HepG2 (cell line): Measurements from ENCODE around the gene CLEC9A. TPM values are rescaled to one million over a fixed set of nuclear protein-coding genes. Genes with fewer than 3 reads are reported as not detected.

Source experiments
- ATAC-seq: fragments of 200-7000 bp; cut with Tn5 transposase; 3 replicates; pipeline ENCODE4 v1.9.1; 2020; ENCODE audit warnings: mild to moderate bottlenecking, moderate library complexity
- BruUV-seq: library from RNA; stranded (reverse); fragments of 400-500 nt; replicated peaks from 2 replicates; lab custom pipeline; 2021; lab: Mats Ljungman, UMichigan
- CTCF ChIA-PET: fragments of 300-600 bp; formaldehyde crosslinking; extraction: SDS; loops from one replicate; lab custom pipeline; 2021; ENCODE audit warnings: low total read pairs, inconsistent platforms, low intra/inter-chr PET ratio; lab: Yijun Ruan, JAX
- POLR2A ChIA-PET: fragments of 350-600 bp; sonication (Branson Sonifier 250); formaldehyde crosslinking; loops from one replicate; lab custom pipeline; 2020; ENCODE audit warnings: antibody characterized with exemption, inconsistent platforms; lab: Yijun Ruan, JAX
- DNase-seq: peaks from one replicate; pipeline ENCODE4 v3.0.0-alpha.2; 2015; ENCODE audit warnings: low spot score
- FAIRE-seq: peaks from 3 replicates; lab custom pipeline; 2011; peaks lifted over from hg19 to GRCh38; lab: Jason Lieb, UNC
- H2AFZ ChIP-seq: one replicate; pipeline ENCODE4 v1.6.1; 2011; ENCODE audit warnings: low read length, inconsistent platforms
- H3K27ac ChIP-seq: fragments of 300-600 bp; 3 replicates; pipeline ENCODE4 v1.8.0; 2011; ENCODE audit warnings: mixed run types, mild to moderate bottlenecking, mixed read lengths, low read length, inconsistent platforms; ENCODE audit not compliant: insufficient read depth; ENCODE audit errors: extremely low read length
- H3K27me3 ChIP-seq, 2 experiments: fragments of 200-600 bp in 1 of 2; 2 replicates in 1 of 2; 3 replicates in 1 of 2; pipeline versions ENCODE4 v1.6.0 to v1.8.0; 2011; ENCODE audit warnings: low read length in 2 of 2, mild to moderate bottlenecking in 2 of 2, moderate library complexity in 2 of 2, inconsistent platforms in 1 of 2; ENCODE audit not compliant: insufficient read depth in 2 of 2, control insufficient read depth in 1 of 2
- H3K36me3 ChIP-seq, 2 experiments: fragments of 200-600 bp in 1 of 2; replicated peaks in 1 of 2; 2 replicates in 1 of 2; 3 replicates in 1 of 2; pipeline versions ENCODE4 v1.5.1 to v1.8.0; 2011; ENCODE audit warnings: low read length in 2 of 2, inconsistent platforms in 1 of 2; ENCODE audit not compliant: insufficient read depth in 2 of 2, control insufficient read depth in 1 of 2
- H3K4me1 ChIP-seq: 2 replicates; pipeline ENCODE4 v1.5.1; 2012; ENCODE audit warnings: low read length, inconsistent platforms; ENCODE audit not compliant: insufficient read depth
- H3K4me2 ChIP-seq: 2 replicates; pipeline ENCODE4 v1.6.0; 2011; ENCODE audit warnings: low read depth, low read length, inconsistent platforms
- H3K4me3 ChIP-seq, 3 experiments: fragments of 200-600 bp in 1 of 3; sonication (generic), shearing (Covaris generic) in 1 of 3; replicated peaks in 1 of 3; 2 replicates each; pipeline ENCODE4 v1.5.1; 2011 to 2016; ENCODE audit warnings: low read length in 3 of 3, inconsistent platforms in 2 of 3, low read depth in 2 of 3, mild to moderate bottlenecking in 2 of 3, control low read depth in 1 of 3, mixed read lengths in 1 of 3; ENCODE audit not compliant: insufficient read depth in 1 of 3
- H3K79me2 ChIP-seq: one replicate; pipeline ENCODE4 v1.6.1; 2011; ENCODE audit warnings: low read length, inconsistent platforms; ENCODE audit not compliant: insufficient read depth
- H3K9ac ChIP-seq: 2 replicates; pipeline ENCODE4 v1.6.0; 2011; ENCODE audit warnings: mild to moderate bottlenecking, low read depth, low read length, inconsistent platforms; ENCODE audit not compliant: insufficient read depth
- H3K9me3 ChIP-seq: 2 replicates; pipeline ENCODE4 v1.5.1; 2012; ENCODE audit warnings: mild to moderate bottlenecking, low read length
- H4K20me1 ChIP-seq: 2 replicates; pipeline ENCODE4 v1.6.0; 2011; ENCODE audit warnings: inconsistent platforms, mild to moderate bottlenecking, low read length, moderate library complexity; ENCODE audit not compliant: insufficient read depth
- ARID3A ChIP-seq: IDR thresholded peaks from 2 replicates; pipeline ENCODE4 v1.6.1; 2012; ENCODE audit warnings: low read depth, low read length, improper control_type of control experiment
- HHEX ChIP-seq: IDR thresholded peaks from 2 replicates; pipeline ENCODE4 v1.6.1; 2016; ENCODE audit warnings: control low read depth
- ISL2 ChIP-seq: sonication (generic); formaldehyde crosslinking; IDR thresholded peaks from 2 replicates; pipeline ENCODE4 v1.5.0; 2020; ENCODE audit warnings: missing genetic modification reagents
- PPARG ChIP-seq: conservative IDR thresholded peaks from 2 replicates; pipeline ENCODE4 v1.6.1; 2016; ENCODE audit warnings: missing biosample characterization, missing genetic modification reagents
- SPEN ChIP-seq: sonication (generic); formaldehyde crosslinking; IDR thresholded peaks from 2 replicates; pipeline ENCODE4 v1.5.1; 2020; ENCODE audit warnings: low read depth, mild to moderate bottlenecking, missing genetic modification reagents
- ZBTB2 ChIP-seq: sonication (generic); formaldehyde crosslinking; IDR thresholded peaks from 2 replicates; pipeline ENCODE4 v1.8.0; 2022; ENCODE audit warnings: low read depth, missing genetic modification reagents
- ZNF362 ChIP-seq: sonication (generic); formaldehyde crosslinking; IDR thresholded peaks from 2 replicates; pipeline ENCODE4 v1.4.0; 2020; ENCODE audit warnings: missing genetic modification reagents, mild to moderate bottlenecking, borderline replicate concordance
- WGBS: methylation state at CpG from one replicate; pipeline ENCODE4 v1.1.6; 2017; ENCODE audit warnings: low lambda C conversion rate; 5-methylcytosine and 5-hydroxymethylcytosine counted together
- in situ Hi-C: cut with HindIII; loops from 2 replicates; pipeline ENCODE4 v1.10.0; 2017; ENCODE audit warnings: low pct_unique_long_range_greater_than_20kb; ENCODE audit not compliant: extremely low pct_ligation_motif_present
- intact Hi-C: fragments of 100-400 bp; cut with micrococcal nuclease; formaldehyde crosslinking; loops from one replicate; pipeline ENCODE4 v1.10.0; 2022; ENCODE audit not compliant: unreplicated experiment
- polyA plus RNA-seq, 8 experiments: library from polyadenylated mRNA; depleted of rRNA in 3 of 8; stranded (reverse) in 7 of 8; unstranded in 1 of 8; fragments of >200 nt; fragmentation: Illumina TruSeq in 4 of 8; extraction: Trizol in 4 of 8; gene quantifications; 2 replicates each; pipeline versions ENCODE4 v1.2.1 to v1.2.3, GENCODE V29; 2011 to 2016; ENCODE audit warnings: low read depth in 4 of 8, missing spikeins in 1 of 8, mixed read lengths in 1 of 8; ENCODE audit not compliant: insufficient read depth in 1 of 8
- total RNA-seq, 5 experiments: library from RNA; depleted of rRNA; stranded (reverse); fragments of >200 nt; fragmentation: Illumina TruSeq; extraction: Trizol; gene quantifications; 2 replicates each; pipeline ENCODE4 v1.2.3, GENCODE V29; 2016; ENCODE audit warnings: low read depth in 1 of 5

Gene CLEC9A
- total and polyA plus RNA-seq, 2 of the 13 experiments (the other 11 are each of a cell fraction or from before 2014, with no cell fraction given), result not detected

- TF ChIP-seq SPEN (CRISPR knock-in tag) (no peak), ZBTB2 (CRISPR knock-in tag) (no peak), PPARG (CRISPR knock-in tag) (no peak), ZNF362 (CRISPR knock-in tag) (no peak), HHEX (no peak)
These were observed 58.7 kb downstream of the CLEC9A start (continued) for GRCh38 chr12:10088955-10089900.

- no peaks in the 10 kb centered on the region for H4K20me1 ChIP-seq
- no peaks in the 10 kb centered on the region for H3K4me1 ChIP-seq
- no TSS peak for BruUV-seq
- H2AFZ ChIP-seq, result no peak overlapping the region
- TF ChIP-seq ARID3A, result no peak
- no peak for TF ChIP-seq ISL2
- in situ Hi-C loops, result no loop called here
- POLR2A ChIA-PET, result no interaction called here
- DNase-seq (no peak), ATAC-seq (no peak), FAIRE-seq (no peak)
- H3K27me3 ChIP-seq, result no peaks in the 10 kb centered on the region; a peak in 1 of 5 replicates
- intact Hi-C loops, result no loop called here
- H3K27ac ChIP-seq, result no peak overlapping the region
- H3K9me3 ChIP-seq, result no peaks in the 10 kb centered on the region
- WGBS, result 2% methylated on average over 4 of the region's 4 CpGs
- H3K79me2 ChIP-seq, result no peaks in the 10 kb centered on the region
- H3K4me3 ChIP-seq, result no peak overlapping the region
- no peak overlapping the region for H3K9ac ChIP-seq
- H3K36me3 ChIP-seq, result no peaks in the 10 kb centered on the region
- CTCF ChIA-PET, result no interaction called here
- H3K4me2 ChIP-seq, result no peak overlapping the region
These were observed 64.3 kb downstream of the CLEC9A start for GRCh38 chr12:10094646-10095395.
